HepG2 (cell line): ENCODE results near the gene LSM3. TPM values are rescaled to one million over a fixed set of nuclear protein-coding genes. Genes with fewer than 3 reads are reported as not detected.

Experiments used
- KLF12 ChIP-seq: sonication (generic); formaldehyde crosslinking; IDR thresholded peaks from 2 replicates; pipeline ENCODE4 v1.4.0; 2020; ENCODE audit warnings: missing genetic modification reagents, borderline replicate concordance
- NFIC ChIP-seq: IDR thresholded peaks from 2 replicates; pipeline ENCODE4 v1.6.1; 2012; ENCODE audit warnings: mild to moderate bottlenecking, low read length, inconsistent platforms
- REL ChIP-seq: sonication (generic); formaldehyde crosslinking; conservative IDR thresholded peaks from 2 replicates; pipeline ENCODE4 v1.8.0; 2022; ENCODE audit warnings: mild to moderate bottlenecking, missing genetic modification reagents, moderate library complexity
- RXRB ChIP-seq: IDR thresholded peaks from 2 replicates; pipeline ENCODE4 v1.6.1; 2016; ENCODE audit warnings: borderline replicate concordance, missing genetic modification reagents, missing compliant biosample characterization
- SIX4 ChIP-seq: sonication (generic); formaldehyde crosslinking; IDR thresholded peaks from 2 replicates; pipeline ENCODE4 v1.4.0; 2020; ENCODE audit warnings: missing genetic modification reagents
- SRSF1 ChIP-seq: fragments of 200-400 bp; formaldehyde crosslinking; optimal IDR thresholded peaks from 2 replicates; pipeline ENCODE3; 2017; ENCODE audit warnings: mild to moderate bottlenecking, low read depth, low read length, moderate library complexity
- TGIF2 ChIP-seq: IDR thresholded peaks from 2 replicates; pipeline ENCODE4 v1.6.1; 2016; ENCODE audit warnings: control low read depth, missing compliant biosample characterization
- ZFP90 ChIP-seq: sonication (generic); formaldehyde crosslinking; IDR thresholded peaks from 2 replicates; pipeline ENCODE4 v1.8.0; 2022; ENCODE audit warnings: missing genetic modification reagents, mild to moderate bottlenecking, inconsistent platforms, borderline replicate concordance
- ZGPAT ChIP-seq: IDR thresholded peaks from 2 replicates; pipeline ENCODE4 v1.6.1; 2016; ENCODE audit warnings: mild to moderate bottlenecking
- ZMYM3 ChIP-seq: sonication (generic); formaldehyde crosslinking; IDR thresholded peaks from 2 replicates; pipeline ENCODE4 v1.5.1; 2020; ENCODE audit warnings: mild to moderate bottlenecking, missing genetic modification reagents
- ZNF354B ChIP-seq: sonication (generic); formaldehyde crosslinking; IDR thresholded peaks from 2 replicates; pipeline ENCODE4 v1.8.0; 2022; ENCODE audit warnings: mild to moderate bottlenecking, missing genetic modification reagents
- ZNF431 ChIP-seq: sonication (generic); formaldehyde crosslinking; IDR thresholded peaks from 2 replicates; pipeline ENCODE4 v1.9.0; 2022; ENCODE audit warnings: missing genetic modification reagents, low read depth, mild to moderate bottlenecking, borderline replicate concordance
- ZNF503 ChIP-seq: sonication (generic); formaldehyde crosslinking; IDR thresholded peaks from 2 replicates; pipeline ENCODE4 v1.4.0; 2020; ENCODE audit warnings: missing genetic modification reagents
- ZNF574 ChIP-seq: sonication (generic); formaldehyde crosslinking; IDR thresholded peaks from 2 replicates; pipeline ENCODE4 v1.4.0; 2020; ENCODE audit warnings: missing genetic modification reagents
- ZNF580 ChIP-seq: IDR thresholded peaks from 2 replicates; pipeline ENCODE4 v1.6.1; 2016; ENCODE audit warnings: low read depth, borderline replicate concordance
- ZNF660 ChIP-seq: sonication (generic); formaldehyde crosslinking; IDR thresholded peaks from 2 replicates; pipeline ENCODE4 v1.5.1; 2020; ENCODE audit warnings: mild to moderate bottlenecking, low read depth, missing genetic modification reagents, borderline replicate concordance
- ZNF710 ChIP-seq: sonication (generic); formaldehyde crosslinking; IDR thresholded peaks from 2 replicates; pipeline ENCODE4 v1.5.0; 2020; ENCODE audit warnings: mild to moderate bottlenecking, missing genetic modification reagents, borderline replicate concordance
- ZNF83 ChIP-seq: sonication (generic); formaldehyde crosslinking; IDR thresholded peaks from 2 replicates; pipeline ENCODE4 v1.4.0; 2020; ENCODE audit warnings: missing genetic modification reagents, mild to moderate bottlenecking, borderline replicate concordance
- ZSCAN21 ChIP-seq: sonication (generic); formaldehyde crosslinking; IDR thresholded peaks from 2 replicates; pipeline ENCODE4 v1.8.0; 2022; ENCODE audit warnings: mild to moderate bottlenecking, missing genetic modification reagents, moderate library complexity, borderline replicate concordance
- polyA plus RNA-seq, 8 experiments: library from polyadenylated mRNA; depleted of rRNA in 3 of 8; stranded (reverse) in 7 of 8; unstranded in 1 of 8; fragments of >200 nt; fragmentation: Illumina TruSeq in 4 of 8; extraction: Trizol in 4 of 8; gene quantifications; 2 replicates each; pipeline versions ENCODE4 v1.2.1 to v1.2.3, GENCODE V29; 2011 to 2016; ENCODE audit warnings: low read depth in 4 of 8, missing spikeins in 1 of 8, mixed read lengths in 1 of 8; ENCODE audit not compliant: insufficient read depth in 1 of 8
- total RNA-seq, 5 experiments: library from RNA; depleted of rRNA; stranded (reverse); fragments of >200 nt; fragmentation: Illumina TruSeq; extraction: Trizol; gene quantifications; 2 replicates each; pipeline ENCODE4 v1.2.3, GENCODE V29; 2016; ENCODE audit warnings: low read depth in 1 of 5

The LSM3 gene
- total and polyA plus RNA-seq, 2 of the 13 experiments (the other 11 are each of a cell fraction or from before 2014, with no cell fraction given): 5.1 to 19.4 TPM

- TF ChIP-seq ZMYM3 (0 out of 2 replicates have a peak, but pooled peaks have one; percentile 38), SRSF1 (peak; percentile 75), REL (CRISPR knock-in tag) (peak; percentile 19; the same call in 1 of the 2 replicates), ZFP90 (CRISPR knock-in tag) (no peak; the same call in 1 of the 2 replicates), ZNF660 (no peak), KLF12 (CRISPR knock-in tag) (peak; percentile 83; the same call in 1 of the 2 replicates), ZNF83 (CRISPR knock-in tag) (no peak), ZGPAT (peak; percentile 91; the same call in 1 of the 2 replicates), ZNF354B (CRISPR knock-in tag) (no peak), ZSCAN21 (CRISPR knock-in tag) (peak; percentile 65; the same call in 1 of the 2 replicates), ZNF574 (CRISPR knock-in tag) (peak; percentile 84), ZNF431 (peak; percentile 64; the same call in 1 of the 2 replicates), ZNF503 (CRISPR knock-in tag) (peak; percentile 66), TGIF2 (CRISPR knock-in tag) (peak; percentile 71), NFIC (0 out of 2 replicates have a peak, but pooled peaks have one; percentile 42), ZNF710 (peak; percentile 81; the same call in 1 of the 2 replicates), RXRB (CRISPR knock-in tag) (0 out of 2 replicates have a peak, but pooled peaks have one; percentile 14), SIX4 (CRISPR knock-in tag) (0 out of 2 replicates have a peak, but pooled peaks have one; percentile 38), ZNF580 (CRISPR knock-in tag) (peak; percentile 63; the same call in 1 of the 2 replicates)
Measured at GRCh38 chr3:14178247-14179113, at the start of gene LSM3, which contains the start of gene XPC (continued).
